CD8-positive, alpha-beta memory T cell (primary cell): ENCODE results near the gene CLSTN3. TPM values are rescaled to one million over a fixed set of nuclear protein-coding genes. Genes with fewer than 3 reads are reported as not detected.

Source experiments
- CTCF ChIA-PET: fragments of 350-600 bp; sonication (Branson Sonifier 250); formaldehyde crosslinking; loops from one replicate; lab custom pipeline; 2021; ENCODE audit warnings: antibody characterized with exemption; lab: Charles Lee
- POLR2A ChIA-PET: fragments of 350-600 bp; sonication (Branson Sonifier 250); formaldehyde crosslinking; loops from one replicate; lab custom pipeline; 2021; ENCODE audit warnings: antibody characterized with exemption; lab: Charles Lee
- DNase-seq, 5 donors: peaks; one replicate each; pipeline versions ENCODE4 v3.0.0 to v3.0.0-alpha.2; 2020 to 2022; ENCODE audit warnings: mixed read lengths in 1 of 5
- H3K27ac ChIP-seq: one replicate; pipeline ENCODE4 v1.7.0; 2013; ENCODE audit warnings: low read depth, mild to moderate bottlenecking, low read length, moderate library complexity
- H3K27me3 ChIP-seq: 2 replicates; pipeline ENCODE4 v1.7.0; 2013; ENCODE audit warnings: low read length, mild to moderate bottlenecking; ENCODE audit not compliant: insufficient read depth, poor library complexity, severe bottlenecking
- H3K36me3 ChIP-seq: 2 replicates; pipeline ENCODE4 v1.7.0; 2013; ENCODE audit warnings: mild to moderate bottlenecking, low read length, moderate library complexity; ENCODE audit not compliant: insufficient read depth
- H3K4me1 ChIP-seq: 2 replicates; pipeline ENCODE4 v1.7.0; 2013; ENCODE audit warnings: mild to moderate bottlenecking, low read length, moderate library complexity; ENCODE audit not compliant: insufficient read depth
- H3K4me3 ChIP-seq: 2 replicates; pipeline ENCODE4 v1.7.0; 2013; ENCODE audit warnings: mild to moderate bottlenecking, low read length
- H3K9me3 ChIP-seq: 2 replicates; pipeline ENCODE4 v1.7.0; 2013; ENCODE audit warnings: mild to moderate bottlenecking, low read length
- H3K27ac Mint-ChIP-seq, 8 donors: one replicate each; pipeline ENCODE4 v1.8.0; 2020 to 2021; ENCODE audit warnings: mixed read lengths in 8 of 8, mild to moderate bottlenecking in 6 of 8, inconsistent platforms in 3 of 8, moderate library complexity in 3 of 8
- H3K27me3 Mint-ChIP-seq, 2 donors: one replicate each; pipeline ENCODE4 v1.8.0; 2020 to 2021; ENCODE audit warnings: mixed read lengths in 2 of 2, mild to moderate bottlenecking in 1 of 2, moderate library complexity in 1 of 2
- H3K36me3 Mint-ChIP-seq, 3 donors: one replicate each; pipeline ENCODE4 v1.8.0; 2020 to 2021; ENCODE audit warnings: mixed read lengths in 3 of 3, inconsistent platforms in 1 of 3, mild to moderate bottlenecking in 1 of 3
- H3K4me1 Mint-ChIP-seq, 3 donors: one replicate each; pipeline ENCODE4 v1.8.0; 2020 to 2021; ENCODE audit warnings: mixed read lengths in 3 of 3, inconsistent platforms in 1 of 3, mild to moderate bottlenecking in 1 of 3
- H3K4me3 Mint-ChIP-seq, 7 donors: one replicate each; pipeline ENCODE4 v1.8.0; 2020 to 2021; ENCODE audit warnings: mixed read lengths in 7 of 7, mild to moderate bottlenecking in 6 of 7, moderate library complexity in 4 of 7, inconsistent platforms in 2 of 7
- H3K9me3 Mint-ChIP-seq, 5 donors: one replicate each; pipeline ENCODE4 v1.8.0; 2020 to 2022; ENCODE audit warnings: mixed read lengths in 5 of 5, mild to moderate bottlenecking in 3 of 5, moderate library complexity in 2 of 5, inconsistent platforms in 1 of 5
- polyA plus RNA-seq: library from polyadenylated mRNA; unstranded; fragments of 300-500 nt; fragmentation: Illumina TruSeq; gene quantifications from one replicate; pipeline ENCODE4 v1.2.3, GENCODE V29; 2021
- total RNA-seq, 2 experiments: library from RNA; stranded (reverse); gene quantifications; one replicate each; pipeline ENCODE4 v1.2.3, GENCODE V29; 2021

Gene CLSTN3
- total and polyA plus RNA-seq, 3 experiments from 2014 or later, result 7.7 to 17.7 (median 16.5) TPM

DNA sequence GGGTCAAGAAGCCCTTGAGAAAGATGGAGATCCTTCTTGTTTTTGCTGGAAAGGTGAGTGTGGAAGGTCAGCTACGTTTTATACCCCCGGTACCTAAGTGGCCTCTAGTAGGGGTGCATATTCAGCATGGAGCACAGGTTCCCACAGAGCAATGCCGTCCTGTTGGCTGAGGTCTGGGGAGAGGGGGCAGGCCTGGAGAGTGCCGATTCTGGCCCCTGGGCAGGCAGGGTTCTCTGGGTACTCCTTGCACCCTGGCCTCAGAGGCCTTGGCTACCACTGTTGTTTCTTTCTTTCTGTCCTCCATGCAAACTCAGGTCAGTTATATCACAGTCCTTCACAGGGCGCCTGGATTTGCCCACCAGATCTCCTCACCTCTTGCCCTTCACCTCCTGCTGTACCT, 10.0 kb upstream of the CLSTN3 start:
- no peak overlapping the region for H3K4me3 Mint-ChIP-seq
- peaks cover 0 to 10% (median 7%) of the 10 kb centered on the region in 3 donors for H3K36me3 Mint-ChIP-seq
- no peak overlapping the region for H3K27ac ChIP-seq
- POLR2A ChIA-PET, result no interaction called here
- no peak overlapping the region for H3K27ac Mint-ChIP-seq
- no peaks in the 10 kb centered on the region for H3K27me3 Mint-ChIP-seq
- no peaks in the 10 kb centered on the region for H3K9me3 ChIP-seq
- no peak overlapping the region for H3K4me3 ChIP-seq
- no peaks in the 10 kb centered on the region for H3K9me3 Mint-ChIP-seq
- no peaks in the 10 kb centered on the region for H3K4me1 Mint-ChIP-seq
- no peaks in the 10 kb centered on the region for H3K27me3 ChIP-seq
- DNase-seq, result no peak
- H3K4me1 ChIP-seq, result no peaks in the 10 kb centered on the region
- CTCF ChIA-PET, result interaction anchor here (1.1 kb wide), 3 partner anchors 11 to 247 kb away, joined by 3 read pairs; partner anchors contain the start of genes C1RL and SPSB2
- no peaks in the 10 kb centered on the region for H3K36me3 ChIP-seq

DNA sequence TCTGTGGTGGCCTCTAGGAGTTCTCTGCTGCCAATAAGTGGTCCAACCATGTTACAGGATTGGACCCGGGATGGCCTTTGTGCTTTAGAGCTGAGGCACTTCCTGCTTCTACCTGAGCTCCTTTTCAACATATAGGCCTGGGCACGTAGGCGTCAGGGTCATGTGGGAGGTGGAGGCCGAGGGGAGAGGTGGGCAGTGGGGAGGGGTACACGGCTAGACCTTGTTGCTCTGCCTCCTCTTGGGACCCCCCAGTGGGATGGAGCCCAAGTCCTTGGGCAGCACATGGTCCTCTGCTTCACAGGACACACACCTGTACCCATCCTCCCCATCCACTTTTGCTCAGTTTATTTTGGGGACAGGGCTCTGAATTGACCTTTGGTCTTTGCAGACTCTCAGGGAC, 8.8 kb upstream of the CLSTN3 start:
- Mint-ChIP-seq H3K9me3 (no peaks in the 10 kb centered on the region), H3K27me3 (no peaks in the 10 kb centered on the region), H3K4me1 (no peaks in the 10 kb centered on the region), H3K27ac (peak overlapping the region in 1 of 8 donors; percentile 47), H3K36me3 (peaks cover 0 to 5% (median 2%) of the 10 kb centered on the region in 3 donors), H3K4me3 (no peak overlapping the region)
- CTCF ChIA-PET, result interaction anchor here (0.9 to 1.5 kb wide), 3 partner anchors 9 to 184 kb away, joined by 3 to 4 read pairs (median 3); no protein-coding TSS in a partner anchor
- DNase-seq, result no peak
- Histone ChIP-seq H3K27me3 (no peaks in the 10 kb centered on the region), H3K9me3 (no peaks in the 10 kb centered on the region), H3K4me3 (no peak overlapping the region), H3K36me3 (no peaks in the 10 kb centered on the region), H3K27ac (no peak overlapping the region), H3K4me1 (no peaks in the 10 kb centered on the region)
- POLR2A ChIA-PET, result no interaction called here

DNA sequence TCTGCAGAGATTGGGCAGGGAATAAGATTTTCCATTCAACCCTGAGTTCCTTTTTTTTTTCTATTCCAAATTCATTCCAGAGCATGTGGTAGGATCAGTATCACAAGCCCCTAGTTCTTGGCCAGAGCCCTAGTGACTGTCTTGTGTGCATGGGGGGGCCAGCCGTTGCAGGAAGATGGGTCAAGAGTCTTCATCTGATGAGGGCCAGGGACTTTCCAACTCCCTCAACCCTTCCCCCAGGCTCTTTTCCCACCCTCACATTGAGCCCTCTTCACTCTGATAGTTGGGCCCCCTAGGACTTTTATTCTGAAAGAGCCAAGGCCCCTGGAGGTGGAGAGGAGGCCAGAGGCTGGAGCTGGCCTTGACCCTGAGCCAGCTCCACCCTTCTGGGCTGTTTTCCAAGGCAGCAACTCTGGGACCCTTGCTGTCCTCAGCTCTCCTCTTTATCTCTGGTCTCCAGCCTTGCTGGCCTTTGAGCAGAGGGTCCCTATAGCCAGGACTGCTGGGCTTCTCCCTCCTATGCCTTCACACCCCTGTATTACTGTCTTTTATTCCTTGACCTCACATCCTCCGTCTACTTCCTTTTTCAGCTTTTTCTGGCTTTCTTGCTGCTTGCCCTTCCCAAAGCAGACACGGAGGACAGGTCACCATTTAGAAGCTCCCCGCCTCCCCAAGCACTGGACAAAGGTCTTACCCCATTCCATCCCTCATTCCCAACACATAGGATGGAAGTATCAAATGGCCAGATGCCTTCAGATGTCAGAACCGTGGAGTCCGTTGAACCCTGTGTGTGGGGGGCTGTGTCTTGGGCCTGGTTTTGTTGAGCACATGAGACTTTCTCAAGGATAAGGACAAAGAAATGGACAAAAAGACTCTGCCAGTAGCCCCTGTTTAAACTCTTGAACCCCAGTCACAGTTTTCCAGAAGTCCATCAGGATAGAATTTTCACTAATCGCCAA, 7.1 kb upstream of the CLSTN3 start:
- Mint-ChIP-seq H3K27me3 (no peaks in the 10 kb centered on the region), H3K27ac (peak overlapping the region in 1 of 8 donors; percentile 60), H3K36me3 (peaks cover 0 to 4% (median 0%) of the 10 kb centered on the region in 3 donors), H3K4me3 (no peak overlapping the region), H3K9me3 (no peaks in the 10 kb centered on the region), H3K4me1 (peaks cover 0 to 4% (median 0%) of the 10 kb centered on the region in 3 donors)
- no peaks in the 10 kb centered on the region for H3K9me3 ChIP-seq
- DNase-seq, result no peak
- no peak overlapping the region for H3K4me3 ChIP-seq
- H3K27me3 ChIP-seq, result no peaks in the 10 kb centered on the region
- H3K36me3 ChIP-seq, result no peaks in the 10 kb centered on the region
- ChIA-PET CTCF (interaction anchor here (0.8 kb wide), 1 partner anchor 14 kb away, joined by 3 read pairs; the partner anchor contains the start of gene C1RL), POLR2A (no interaction called here)
- peak overlapping the region; percentile 51 for H3K27ac ChIP-seq
- no peaks in the 10 kb centered on the region for H3K4me1 ChIP-seq

DNA sequence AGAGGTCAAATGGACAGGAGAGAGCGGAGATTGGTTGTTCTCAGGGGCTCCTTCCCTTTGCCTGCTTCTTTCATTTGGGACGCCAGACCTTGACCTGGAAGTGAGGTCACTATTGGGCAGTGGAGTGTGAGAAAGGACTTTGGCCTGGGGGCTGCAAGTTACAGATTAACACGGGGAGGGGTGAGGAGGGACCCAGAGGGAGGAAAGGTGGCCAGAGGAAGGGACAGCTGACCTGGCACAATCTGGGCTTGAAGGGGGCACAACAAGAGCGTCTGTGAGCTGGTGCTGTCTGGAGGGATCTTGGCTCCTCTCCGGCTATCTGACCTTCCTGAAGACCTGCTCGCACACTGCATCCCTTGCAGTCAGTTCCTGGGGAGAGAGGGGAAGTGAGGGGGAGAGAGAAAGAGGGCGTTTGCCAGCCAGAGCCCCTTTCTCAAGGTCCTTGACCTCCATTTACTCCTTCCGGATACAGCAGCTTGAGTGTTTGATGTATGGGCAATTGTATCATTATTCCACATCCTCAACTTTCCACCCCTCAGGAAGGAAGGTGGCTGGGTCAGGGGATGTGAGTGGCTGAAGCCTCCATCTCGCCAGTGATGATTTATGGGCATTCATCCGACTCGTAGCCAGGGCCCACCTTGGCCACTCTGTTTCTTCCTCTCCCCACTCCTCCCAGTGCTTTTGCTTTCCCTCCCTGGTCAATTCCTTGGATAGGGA, 6.2 kb upstream of the CLSTN3 start:
- ChIA-PET POLR2A (no interaction called here), CTCF (no interaction called here)
- no peaks in the 10 kb centered on the region for H3K9me3 Mint-ChIP-seq
- H3K4me3 Mint-ChIP-seq, result no peak overlapping the region
- H3K27me3 Mint-ChIP-seq, result no peaks in the 10 kb centered on the region
- no peak overlapping the region for H3K4me3 ChIP-seq
- H3K4me1 ChIP-seq, result no peaks in the 10 kb centered on the region
- DNase-seq, result no peak
- peaks cover 5 to 11% (median 8%) of the 10 kb centered on the region in 3 donors for H3K4me1 Mint-ChIP-seq
- H3K27ac Mint-ChIP-seq, result no peak overlapping the region
- H3K27ac ChIP-seq, result peak overlapping the region; percentile 51
- no peaks in the 10 kb centered on the region for H3K27me3 ChIP-seq
- no peaks in the 10 kb centered on the region for H3K9me3 ChIP-seq
- no peaks in the 10 kb centered on the region for H3K36me3 ChIP-seq
- peaks cover 0 to 4% (median 0%) of the 10 kb centered on the region in 3 donors for H3K36me3 Mint-ChIP-seq

- ChIA-PET CTCF (interaction anchor here (1.0 kb wide), 1 partner anchor 12 kb away, joined by 4 read pairs; no protein-coding TSS in a partner anchor), POLR2A (no interaction called here)
- Mint-ChIP-seq H3K4me1 (peaks cover 10 to 18% (median 12%) of the 10 kb centered on the region in 3 donors), H3K27ac (peak overlapping the region in 2 of 8 donors; percentile 16 to 34), H3K27me3 (no peaks in the 10 kb centered on the region), H3K36me3 (peaks cover 0 to 4% (median 4%) of the 10 kb centered on the region in 3 donors), H3K4me3 (peak overlapping the region in 1 of 7 donors; percentile 24), H3K9me3 (no peaks in the 10 kb centered on the region)
- H3K4me3 ChIP-seq, result no peak overlapping the region
- DNase-seq, result no peak
- no peak overlapping the region for H3K27ac ChIP-seq
- H3K9me3 ChIP-seq, result no peaks in the 10 kb centered on the region
- no peaks in the 10 kb centered on the region for H3K27me3 ChIP-seq
- peaks cover 6% of the 10 kb centered on the region for H3K4me1 ChIP-seq
- H3K36me3 ChIP-seq, result no peaks in the 10 kb centered on the region
Measured at GRCh38 chr12:7125632-7126227, 4.4 kb upstream of the CLSTN3 start.

- ChIA-PET CTCF (interaction anchor here (1.0 to 2.0 kb wide), 3 partner anchors 15 to 237 kb away, joined by 3 to 5 read pairs (median 4); no protein-coding TSS in a partner anchor), POLR2A (interaction anchor here (0.6 kb wide), 1 partner anchor 182 kb away, joined by 3 read pairs; no protein-coding TSS in a partner anchor)
- Mint-ChIP-seq H3K36me3 (peaks cover 0 to 15% (median 3%) of the 10 kb centered on the region in 3 donors), H3K9me3 (no peaks in the 10 kb centered on the region), H3K4me1 (peaks cover 30 to 41% (median 35%) of the 10 kb centered on the region in 3 donors), H3K4me3 (peak overlapping the region; percentile 78 to 98 (median 96)), H3K27me3 (no peaks in the 10 kb centered on the region), H3K27ac (peak overlapping the region in 6 of 8 donors; percentile 4 to 96 (median 36))
- Histone ChIP-seq H3K4me1 (peaks cover 17% of the 10 kb centered on the region), H3K27ac (peak overlapping the region; percentile 69), H3K9me3 (no peaks in the 10 kb centered on the region), H3K27me3 (no peaks in the 10 kb centered on the region), H3K4me3 (no peak overlapping the region), H3K36me3 (no peaks in the 10 kb centered on the region)
- no peak for DNase-seq
Measured at GRCh38 chr12:7127916-7128626, 2.1 kb upstream of the CLSTN3 start.

DNA sequence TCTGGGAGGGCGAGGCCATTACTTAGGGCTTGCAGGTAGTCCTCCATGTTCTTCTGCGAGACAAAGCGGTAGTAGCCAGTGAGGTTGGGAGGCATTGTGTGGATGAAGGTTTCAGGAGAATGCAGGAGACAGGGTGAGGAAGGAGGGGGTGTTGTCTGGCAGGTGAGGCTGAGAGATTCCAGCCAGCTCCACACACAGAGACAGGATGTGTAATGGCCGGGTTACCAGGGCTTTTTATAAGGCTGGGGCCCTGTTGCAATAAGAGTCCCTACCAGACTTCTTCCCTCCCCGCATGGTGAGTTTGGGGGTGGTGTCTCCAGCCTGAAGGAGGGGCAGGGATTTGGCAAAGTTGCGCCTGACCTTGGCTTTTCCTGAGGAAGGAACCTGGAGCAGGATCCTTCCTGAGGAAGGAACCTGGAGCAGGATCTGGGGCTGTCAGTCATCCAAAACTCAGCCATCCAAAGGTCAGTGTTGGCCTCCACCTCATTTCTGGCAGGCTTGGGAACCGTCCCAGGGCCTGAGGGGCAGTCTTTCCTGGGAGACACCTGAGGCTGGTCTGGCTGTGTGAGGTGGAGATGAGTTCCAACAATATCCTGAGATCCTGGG, 1.4 kb upstream of the CLSTN3 start, which contains the start of gene RBP5:
RBP5 (minus strand) TSS at position 209 of the 606 bp plus-strand sequence; CDS start at position 95, 114 bp downstream.
- Histone ChIP-seq H3K36me3 (no peaks in the 10 kb centered on the region), H3K27me3 (no peaks in the 10 kb centered on the region), H3K9me3 (no peaks in the 10 kb centered on the region), H3K4me3 (peak within 1 kb of the TSS; percentile 70), H3K27ac (peak within 1 kb of the TSS; percentile 85), H3K4me1 (peaks cover 17% of the 10 kb centered on the region)
- Mint-ChIP-seq H3K9me3 (no peaks in the 10 kb centered on the region), H3K27ac (peak within 1 kb of the TSS; percentile 93 to 98 (median 98)), H3K36me3 (peaks cover 0 to 22% (median 0%) of the 10 kb centered on the region in 3 donors), H3K4me3 (peak within 1 kb of the TSS; percentile 88 to 99 (median 97)), H3K4me1 (peaks cover 30 to 44% (median 35%) of the 10 kb centered on the region in 3 donors), H3K27me3 (no peaks in the 10 kb centered on the region)
- CTCF ChIA-PET, result interaction anchor here (1.0 to 1.5 kb wide), 2 partner anchors 15 to 237 kb away, joined by 3 to 5 read pairs; no protein-coding TSS in a partner anchor
- POLR2A ChIA-PET, result no interaction called here
- no peak for DNase-seq
